ENCODE results near the gene EPC1. TPM values are rescaled to one million over a fixed set of nuclear protein-coding genes. Genes with fewer than 3 reads are reported as not detected.
"Not testable (repeated sequence)": the region's sequence is repeated elsewhere in the genome, so short reads cannot be mapped to it uniquely, and the experiment has no call there.

Gene EPC1
- total RNA-seq, 2 donors from 2014 or later: 40.2 to 48.5 TPM

DNA sequence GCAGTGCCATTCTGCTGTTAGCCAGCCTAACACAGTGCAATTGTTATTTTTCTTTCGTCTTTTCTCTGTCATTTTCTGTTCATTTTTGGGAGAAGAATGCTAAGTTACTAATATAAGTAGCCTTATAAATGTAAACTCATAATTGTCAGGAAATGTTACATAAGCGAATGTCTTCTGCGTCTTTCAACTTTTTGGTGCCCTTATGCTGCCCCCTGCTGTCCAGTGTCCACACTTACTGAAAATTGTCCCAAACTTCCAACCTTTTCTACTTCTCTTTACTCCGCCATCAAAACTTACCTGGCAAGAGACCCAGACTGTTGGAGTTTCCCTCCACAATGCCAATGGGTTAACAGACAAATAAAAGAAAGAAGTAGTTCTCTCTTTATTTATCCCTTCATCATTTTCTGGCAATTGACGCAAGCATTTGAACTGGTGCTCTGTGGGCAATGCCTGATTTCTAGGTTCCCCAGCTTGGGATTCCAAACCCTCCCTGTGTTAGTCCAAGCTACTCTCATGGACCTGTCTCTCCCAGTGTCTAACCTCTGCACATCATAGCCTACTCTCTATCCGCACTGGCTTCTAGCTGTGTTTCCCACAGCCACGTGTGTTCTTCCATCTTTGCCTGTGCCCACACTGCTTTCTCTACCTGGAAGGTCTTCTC, 21.0 kb upstream of the EPC1 start:
- H3K4me1 ChIP-seq (ENCODE audit: control insufficient read depth in 1 of 2, low read depth in 2 of 2): peaks cover 8 to 39% of the 10 kb centered on the region in 2 donors
- H3K27me3 ChIP-seq (replicated peaks; ENCODE audit: insufficient read depth): no peaks in the 10 kb centered on the region
- H3K9me3 ChIP-seq: no peaks in the 10 kb centered on the region
- no peak for ATAC-seq (ENCODE audit: insufficient number of reproducible peaks, low FRiP score, low read depth)
- TF ChIP-seq CTCF (IDR thresholded peaks at IDR 0.05): peak; percentile 80
- DNase-seq (ENCODE audit: low spot score): no peak
- H3K27ac ChIP-seq: no peak overlapping the region
- H3K4me3 ChIP-seq: peak overlapping the region; percentile 54
- no peaks in the 10 kb centered on the region for H3K36me3 ChIP-seq

DNA sequence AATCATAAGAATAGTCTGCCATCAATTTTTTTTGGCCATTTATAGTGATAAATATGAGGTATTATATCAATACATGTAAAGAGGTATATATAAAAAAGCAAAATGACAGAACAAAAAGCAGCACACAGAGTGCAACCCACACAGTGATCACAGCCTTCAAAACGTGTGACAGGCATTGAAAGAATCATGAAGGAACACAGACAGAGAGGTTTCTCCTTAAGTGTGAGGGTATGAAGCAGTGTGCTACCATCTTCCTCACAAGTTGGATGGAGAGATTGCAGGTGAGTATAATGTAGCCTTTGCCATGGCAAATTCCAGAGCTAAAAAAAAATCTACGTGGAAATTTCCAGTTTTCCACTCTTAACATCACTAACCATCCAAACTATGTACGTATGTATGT, 19.6 kb upstream of the EPC1 start:
- ATAC-seq (ENCODE audit: insufficient number of reproducible peaks, low FRiP score, low read depth): no peak
- no peak for TF ChIP-seq CTCF (IDR thresholded peaks at IDR 0.05)
- H3K4me1 ChIP-seq (ENCODE audit: control insufficient read depth in 1 of 2, low read depth in 2 of 2): peaks cover 11 to 33% of the 10 kb centered on the region in 2 donors

GRCh38 chr10:32366111-32366510, 19.2 kb upstream of the EPC1 start:
- DNase-seq (ENCODE audit: low spot score): no peak
- H3K4me3 ChIP-seq: no peak overlapping the region
- no peak for TF ChIP-seq CTCF (IDR thresholded peaks at IDR 0.05)
- H3K27ac ChIP-seq: no peak overlapping the region
- H3K36me3 ChIP-seq: no peaks in the 10 kb centered on the region
- peaks cover 16 to 29% of the 10 kb centered on the region in 2 donors for H3K4me1 ChIP-seq (ENCODE audit: control insufficient read depth in 1 of 2, low read depth in 2 of 2)
- no peaks in the 10 kb centered on the region for H3K9me3 ChIP-seq
- H3K27me3 ChIP-seq (replicated peaks; ENCODE audit: insufficient read depth): no peaks in the 10 kb centered on the region
- ATAC-seq (ENCODE audit: insufficient number of reproducible peaks, low FRiP score, low read depth): no peak

More for the DNA sequence above, 19.6 kb upstream of the EPC1 start:
- Histone ChIP-seq H3K36me3 (no peaks in the 10 kb centered on the region), H3K4me3 (no peak overlapping the region), H3K27ac (no peak overlapping the region), H3K27me3 (replicated peaks; ENCODE audit: insufficient read depth) (no peaks in the 10 kb centered on the region), H3K9me3 (no peaks in the 10 kb centered on the region)
- DNase-seq (ENCODE audit: low spot score): no peak

DNA sequence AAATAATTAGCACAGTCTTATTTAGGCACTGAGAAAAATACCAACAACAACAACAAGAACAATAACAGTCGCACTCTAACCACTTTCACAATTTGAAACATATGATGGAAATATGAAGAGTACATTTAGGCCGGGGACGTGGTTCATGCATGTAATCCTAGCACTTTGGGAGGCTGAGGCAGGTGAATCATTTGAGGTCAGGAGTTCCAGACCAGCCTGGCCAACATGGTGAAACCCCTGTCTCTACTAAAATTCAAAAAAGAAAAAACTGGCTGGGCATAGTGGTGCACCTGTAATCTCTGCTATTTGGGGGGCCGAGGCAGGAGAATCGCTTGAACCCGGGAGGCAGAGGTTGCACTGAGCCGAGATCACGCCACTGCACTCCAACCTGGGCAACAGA, 18.4 kb upstream of the EPC1 start:
- not testable (repeated sequence) for H3K9me3 ChIP-seq; ATAC-seq (ENCODE audit: insufficient number of reproducible peaks, low FRiP score, low read depth); H3K27me3 ChIP-seq (replicated peaks; ENCODE audit: insufficient read depth); H3K4me3 ChIP-seq; DNase-seq (ENCODE audit: low spot score); H3K27ac ChIP-seq; H3K36me3 ChIP-seq
- peaks cover 17 to 24% of the 10 kb centered on the region in 2 donors for H3K4me1 ChIP-seq (ENCODE audit: control insufficient read depth in 1 of 2, low read depth in 2 of 2)

DNA sequence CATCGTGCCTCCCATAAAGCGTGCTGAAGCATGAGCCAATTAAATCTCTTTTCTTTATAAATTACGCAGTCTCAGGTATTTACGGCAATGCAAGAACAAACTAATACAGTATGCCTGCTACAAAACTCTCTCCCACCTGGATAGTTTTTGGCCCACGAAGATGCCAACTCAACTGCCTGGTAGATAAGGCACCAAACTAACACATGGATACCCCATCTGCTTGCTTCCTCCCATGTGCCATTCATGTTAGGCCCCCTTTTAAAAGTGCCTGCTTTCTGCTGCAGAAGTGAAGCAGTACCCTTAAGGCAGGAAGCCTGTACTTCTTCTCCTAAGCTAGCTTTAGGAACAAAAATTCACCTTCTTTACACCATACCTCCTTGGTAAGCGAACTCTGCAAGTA, 15.6 kb upstream of the EPC1 start:
- Histone ChIP-seq H3K27ac (no peak overlapping the region), H3K9me3 (no peaks in the 10 kb centered on the region), H3K27me3 (replicated peaks; ENCODE audit: insufficient read depth) (no peaks in the 10 kb centered on the region), H3K36me3 (no peaks in the 10 kb centered on the region), H3K4me3 (no peak overlapping the region), H3K4me1 (ENCODE audit: control insufficient read depth in 1 of 2, low read depth in 2 of 2) (peaks cover 14 to 17% of the 10 kb centered on the region in 2 donors)
- DNase-seq (ENCODE audit: low spot score): no peak
- no peak for ATAC-seq (ENCODE audit: insufficient number of reproducible peaks, low FRiP score, low read depth)
- no peak for TF ChIP-seq CTCF (IDR thresholded peaks at IDR 0.05)

GRCh38 chr10:32360884-32361283, 13.9 kb upstream of the EPC1 start:
- Histone ChIP-seq H3K36me3 (no peaks in the 10 kb centered on the region), H3K9me3 (no peaks in the 10 kb centered on the region), H3K27me3 (replicated peaks; ENCODE audit: insufficient read depth) (no peaks in the 10 kb centered on the region), H3K4me3 (no peak overlapping the region), H3K4me1 (ENCODE audit: control insufficient read depth in 1 of 2, low read depth in 2 of 2) (peaks cover 0 to 19% of the 10 kb centered on the region in 2 donors), H3K27ac (no peak overlapping the region)
- DNase-seq (ENCODE audit: low spot score): no peak
- TF ChIP-seq CTCF (IDR thresholded peaks at IDR 0.05): no peak
- no peak for ATAC-seq (ENCODE audit: insufficient number of reproducible peaks, low FRiP score, low read depth)

All from thoracic aorta (tissue), 2 donors.